K562 (cell line): ENCODE data around the gene MAB21L4.

Source experiments
- ATF3 ChIP-seq, 2 experiments: fragments of 450-650 bp in 1 of 2; sonication (generic) in 1 of 2; formaldehyde crosslinking in 1 of 2; IDR thresholded peaks in 1 of 2; conservative IDR thresholded peaks in 1 of 2; 2 replicates each; pipeline versions ENCODE4 v1.6.1 to v1.8.1; 2016 to 2023; ENCODE audit warnings: mild to moderate bottlenecking in 2 of 2, moderate library complexity in 2 of 2, inconsistent platforms in 1 of 2, missing genetic modification reagents in 1 of 2
- E2F4 ChIP-seq: sonication (generic); formaldehyde crosslinking; IDR thresholded peaks from 2 replicates; pipeline ENCODE4 v1.8.0; 2022; ENCODE audit warnings: mild to moderate bottlenecking, low read depth, missing genetic modification reagents
- PKNOX1 ChIP-seq: fragments of 450-650 bp; IDR thresholded peaks from 2 replicates; pipeline ENCODE4 v1.6.1; 2016
- POLR2A ChIP-seq: fragments of 450-650 bp; conservative IDR thresholded peaks from 2 replicates; pipeline ENCODE4 v1.6.1; 2016
- RUNX1 ChIP-seq: sonication (generic); IDR thresholded peaks from 2 replicates; pipeline ENCODE4 v1.6.1; 2016; ENCODE audit warnings: antibody characterized with exemption, low read depth
- SLC30A9 ChIP-seq: fragments of 250-450 bp; sonication (Bioruptor Pico); IDR thresholded peaks from 2 replicates; pipeline ENCODE4 v1.8.0; 2022; ENCODE audit warnings: mild to moderate bottlenecking, moderate library complexity
- ZBTB40 ChIP-seq, 2 experiments: fragments of 450-650 bp in 1 of 2; sonication (generic) in 1 of 2; formaldehyde crosslinking in 1 of 2; IDR thresholded peaks; 2 replicates each; pipeline versions ENCODE4 v1.7.1 to v1.9.0; 2016 to 2022; ENCODE audit warnings: inconsistent platforms in 1 of 2, mild to moderate bottlenecking in 1 of 2, missing genetic modification reagents in 1 of 2
- TF ChIP-seq, protein P1 (sequence below): fragments of 250-450 bp; sonication (Bioruptor Pico); IDR thresholded peaks from 2 replicates; pipeline ENCODE4 v1.4.0; 2020; ENCODE audit warnings: mild to moderate bottlenecking
- TF ChIP-seq, protein P2 (sequence below): sonication (generic); formaldehyde crosslinking; IDR thresholded peaks from 2 replicates; pipeline ENCODE4 v1.8.1; 2023; ENCODE audit warnings: mild to moderate bottlenecking, missing genetic modification reagents, moderate library complexity

DNA sequence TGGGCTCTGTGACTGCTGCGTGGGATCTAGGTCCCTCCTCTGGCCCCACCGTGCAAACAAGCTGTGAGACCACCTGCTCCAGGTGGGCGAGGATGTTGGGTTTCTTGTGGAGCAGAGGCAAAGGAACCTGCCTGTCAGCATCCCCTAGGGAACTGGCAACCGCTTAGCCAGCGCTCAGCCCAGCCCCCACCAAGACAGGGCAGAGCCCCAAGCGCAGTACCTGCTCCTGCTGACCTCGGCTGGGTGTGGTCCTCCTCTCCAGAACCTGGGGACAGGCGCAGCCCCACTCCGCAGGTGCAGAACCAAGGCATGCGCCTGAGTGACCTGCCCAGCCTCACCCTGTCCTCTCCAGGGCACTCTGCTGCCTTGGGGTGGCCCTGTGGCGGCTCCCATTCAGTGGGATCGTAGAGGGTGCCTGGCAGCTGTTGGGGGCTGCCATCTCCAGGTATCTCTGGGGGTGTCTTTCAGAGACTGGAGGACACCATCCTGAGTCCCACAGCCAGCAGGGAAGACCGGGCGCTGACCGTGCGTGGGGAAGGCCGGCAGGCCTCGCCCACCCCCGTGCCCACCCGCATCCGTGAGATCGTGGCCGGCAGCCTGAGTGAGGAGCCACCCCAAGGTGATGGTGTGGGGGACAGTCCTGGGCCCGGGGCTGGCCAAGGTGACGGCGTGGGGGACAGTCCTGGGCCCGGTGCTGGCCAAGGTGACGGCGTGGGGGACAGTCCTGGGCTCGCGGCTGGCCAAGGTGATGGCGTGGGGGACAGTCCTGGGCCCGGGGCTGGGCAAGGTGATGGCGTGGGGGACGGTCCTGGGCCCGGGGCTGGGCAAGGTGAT is 22.5 kb upstream of the MAB21L4 start:
- TF ChIP-seq ZBTB40 (IDR thresholded peaks at IDR 0.05): no peak
- TF ChIP-seq ZBTB40 (CRISPR knock-in tag; IDR thresholded peaks at IDR 0.05): no peak
- TF ChIP-seq, protein P1, sequence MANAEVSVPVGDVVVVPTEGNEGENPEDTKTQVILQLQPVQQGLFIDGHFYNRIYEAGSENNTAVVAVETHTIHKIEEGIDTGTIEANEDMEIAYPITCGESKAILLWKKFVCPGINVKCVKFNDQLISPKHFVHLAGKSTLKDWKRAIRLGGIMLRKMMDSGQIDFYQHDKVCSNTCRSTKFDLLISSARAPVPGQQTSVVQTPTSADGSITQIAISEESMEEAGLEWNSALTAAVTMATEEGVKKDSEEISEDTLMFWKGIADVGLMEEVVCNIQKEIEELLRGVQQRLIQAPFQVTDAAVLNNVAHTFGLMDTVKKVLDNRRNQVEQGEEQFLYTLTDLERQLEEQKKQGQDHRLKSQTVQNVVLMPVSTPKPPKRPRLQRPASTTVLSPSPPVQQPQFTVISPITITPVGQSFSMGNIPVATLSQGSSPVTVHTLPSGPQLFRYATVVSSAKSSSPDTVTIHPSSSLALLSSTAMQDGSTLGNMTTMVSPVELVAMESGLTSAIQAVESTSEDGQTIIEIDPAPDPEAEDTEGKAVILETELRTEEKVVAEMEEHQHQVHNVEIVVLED (CRISPR knock-in tag): no peak
- TF ChIP-seq E2F4 (CRISPR knock-in tag): no peak
- TF ChIP-seq, protein P2, sequence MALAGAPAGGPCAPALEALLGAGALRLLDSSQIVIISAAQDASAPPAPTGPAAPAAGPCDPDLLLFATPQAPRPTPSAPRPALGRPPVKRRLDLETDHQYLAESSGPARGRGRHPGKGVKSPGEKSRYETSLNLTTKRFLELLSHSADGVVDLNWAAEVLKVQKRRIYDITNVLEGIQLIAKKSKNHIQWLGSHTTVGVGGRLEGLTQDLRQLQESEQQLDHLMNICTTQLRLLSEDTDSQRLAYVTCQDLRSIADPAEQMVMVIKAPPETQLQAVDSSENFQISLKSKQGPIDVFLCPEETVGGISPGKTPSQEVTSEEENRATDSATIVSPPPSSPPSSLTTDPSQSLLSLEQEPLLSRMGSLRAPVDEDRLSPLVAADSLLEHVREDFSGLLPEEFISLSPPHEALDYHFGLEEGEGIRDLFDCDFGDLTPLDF (CRISPR knock-in tag): no peak
- no peak for TF ChIP-seq POLR2A
- no peak for TF ChIP-seq ATF3 (IDR thresholded peaks at IDR 0.05)
- TF ChIP-seq ATF3 (CRISPR knock-in tag; conservative IDR thresholded peaks at IDR 0.05): no peak
- no peak for TF ChIP-seq PKNOX1
- no peak for TF ChIP-seq SLC30A9 (CRISPR knock-in tag)
- TF ChIP-seq RUNX1: no peak
